PC-9 (cell line): ENCODE data around the gene AADACL4. TPM values are rescaled to one million over a fixed set of nuclear protein-coding genes. Genes with fewer than 3 reads are reported as not detected.

ENCODE experiments used
- BruUV-seq: library from RNA; stranded (reverse); fragments of 400-500 nt; replicated peaks from 2 replicates; lab custom pipeline; 2021; lab: Mats Ljungman, UMichigan
- CTCF ChIA-PET: fragments of 300-600 bp; sonication (Branson Sonifier 250); formaldehyde crosslinking; loops from one replicate; lab custom pipeline; 2022; ENCODE audit warnings: antibody characterized with exemption; lab: Charles Lee
- POLR2A ChIA-PET: fragments of 300-600 bp; sonication (Branson Sonifier 250); formaldehyde crosslinking; loops from one replicate; lab custom pipeline; 2022; ENCODE audit warnings: antibody characterized with exemption; ENCODE audit not compliant: unreplicated experiment; lab: Charles Lee
- DNase-seq, 2 experiments: peaks; one replicate each; pipeline versions ENCODE4 v3.0.0 to v3.0.0-alpha.2; 2015 to 2022; ENCODE audit warnings: mixed read lengths in 1 of 2
- H2AFZ ChIP-seq: fragments of 200-600 bp; sonication (generic); 2 replicates; pipeline ENCODE4 v1.8.1; 2017; ENCODE audit warnings: antibody characterized with exemption
- H3F3A ChIP-seq: fragments of 200-600 bp; sonication (generic); 2 replicates; pipeline ENCODE4 v1.8.1; 2017; ENCODE audit warnings: antibody characterized with exemption, mild to moderate bottlenecking, low read depth; ENCODE audit not compliant: insufficient read depth
- H3K27ac ChIP-seq: fragments of 200-600 bp; sonication (generic); 2 replicates; pipeline ENCODE4 v1.6.1; 2016; ENCODE audit warnings: mixed run types
- H3K27me3 ChIP-seq: fragments of 200-600 bp; sonication (generic); 2 replicates; pipeline ENCODE4 v1.6.1; 2016; ENCODE audit warnings: low read depth, mixed run types; ENCODE audit not compliant: insufficient read depth
- H3K36me3 ChIP-seq: fragments of 200-600 bp; sonication (generic); 2 replicates; pipeline ENCODE4 v1.6.1; 2016; ENCODE audit warnings: low read depth, mixed run types
- H3K4me1 ChIP-seq: fragments of 200-600 bp; sonication (generic); replicated peaks from 2 replicates; pipeline ENCODE4 v1.6.1; 2016; ENCODE audit warnings: mixed run types; ENCODE audit not compliant: insufficient read depth
- H3K4me2 ChIP-seq: fragments of 200-600 bp; sonication (generic); 2 replicates; pipeline ENCODE4 v1.6.1; 2017; ENCODE audit warnings: mixed run types
- H3K4me3 ChIP-seq: fragments of 200-600 bp; sonication (generic); 2 replicates; pipeline ENCODE4 v1.6.1; 2016; ENCODE audit warnings: mixed run types
- H3K79me2 ChIP-seq: fragments of 200-600 bp; sonication (generic); 2 replicates; pipeline ENCODE4 v1.6.1; 2017; ENCODE audit warnings: low read depth, mixed run types
- H3K9me2 ChIP-seq: fragments of 200-600 bp; sonication (generic); 2 replicates; pipeline ENCODE4 v1.8.1; 2017; ENCODE audit warnings: mild to moderate bottlenecking; ENCODE audit not compliant: insufficient read depth
- H3K9me3 ChIP-seq: fragments of 200-600 bp; sonication (generic); 2 replicates; pipeline ENCODE4 v1.8.1; 2016; ENCODE audit warnings: low read depth; ENCODE audit not compliant: insufficient read depth
- H4K20me1 ChIP-seq: fragments of 200-600 bp; sonication (generic); 2 replicates; pipeline ENCODE4 v1.8.1; 2017; ENCODE audit not compliant: insufficient read depth
- CTCF ChIP-seq: fragments of 200-600 bp; sonication (generic); conservative IDR thresholded peaks from 2 replicates; pipeline ENCODE4 v1.6.1; 2017; ENCODE audit warnings: mixed run types, antibody characterized with exemption, mild to moderate bottlenecking, moderate library complexity
- EZH2 ChIP-seq: fragments of 200-600 bp; sonication (generic); IDR thresholded peaks from 2 replicates; pipeline ENCODE4 v1.8.0; 2017; ENCODE audit warnings: antibody characterized with exemption, low read depth
- intact Hi-C: fragments of 100-400 bp; cut with micrococcal nuclease; formaldehyde crosslinking; loops from one replicate; pipeline ENCODE4 v1.10.0; 2022; ENCODE audit not compliant: unreplicated experiment
- total RNA-seq: library from RNA; stranded (reverse); gene quantifications from 2 replicates; pipeline ENCODE4 v1.2.3, GENCODE V29; 2021

AADACL4 gene
- total RNA-seq, 1 experiment from 2014 or later: not detected

GRCh38 chr1:12709696-12710095 lies 65.8 kb downstream of the AADACL4 start:
- Histone ChIP-seq H3K9me2 (no peaks in the 10 kb centered on the region), H3K27me3 (no peaks in the 10 kb centered on the region), H3K4me3 (no peak overlapping the region), H4K20me1 (no peaks in the 10 kb centered on the region), H3K27ac (no peak overlapping the region), H3K4me2 (no peak overlapping the region), H3K79me2 (no peaks in the 10 kb centered on the region), H2AFZ (no peak overlapping the region), H3K9me3 (no peaks in the 10 kb centered on the region), H3F3A (no peaks in the 10 kb centered on the region), H3K4me1 (no peaks in the 10 kb centered on the region), H3K36me3 (no peaks in the 10 kb centered on the region)
- BruUV-seq: no TSS peak
- TF ChIP-seq CTCF (no peak), EZH2 (no peak)
- POLR2A ChIA-PET: no interaction called here
- CTCF ChIA-PET: no interaction called here
- DNase-seq: no peak
- intact Hi-C loops: no loop called here

GRCh38 chr1:12711536-12711935 lies 67.7 kb downstream of the AADACL4 start:
- H2AFZ ChIP-seq: no peak overlapping the region
- no peaks in the 10 kb centered on the region for H3K9me2 ChIP-seq
- no peaks in the 10 kb centered on the region for H3K36me3 ChIP-seq
- intact Hi-C loops: no loop called here
- H3K9me3 ChIP-seq: no peaks in the 10 kb centered on the region
- H3K4me3 ChIP-seq: no peak overlapping the region
- TF ChIP-seq EZH2 (no peak), CTCF (no peak)
- BruUV-seq: no TSS peak
- POLR2A ChIA-PET: no interaction called here
- no peak for DNase-seq
- H4K20me1 ChIP-seq: no peaks in the 10 kb centered on the region
- no peaks in the 10 kb centered on the region for H3K27me3 ChIP-seq
- H3K4me1 ChIP-seq: no peaks in the 10 kb centered on the region
- H3K27ac ChIP-seq: no peak overlapping the region
- CTCF ChIA-PET: no interaction called here
- H3F3A ChIP-seq: no peaks in the 10 kb centered on the region
- no peak overlapping the region for H3K4me2 ChIP-seq
- H3K79me2 ChIP-seq: no peaks in the 10 kb centered on the region

- H3F3A ChIP-seq: no peaks in the 10 kb centered on the region
- intact Hi-C loops: no loop called here
- H2AFZ ChIP-seq: no peak overlapping the region
- no peaks in the 10 kb centered on the region for H3K36me3 ChIP-seq
- no TSS peak for BruUV-seq
- H3K4me2 ChIP-seq: no peak overlapping the region
- H3K4me3 ChIP-seq: no peak overlapping the region
- H3K79me2 ChIP-seq: no peaks in the 10 kb centered on the region
- POLR2A ChIA-PET: no interaction called here
- no peak for TF ChIP-seq EZH2
- TF ChIP-seq CTCF: no peak
- H4K20me1 ChIP-seq: no peaks in the 10 kb centered on the region
- no peaks in the 10 kb centered on the region for H3K27me3 ChIP-seq
- H3K9me3 ChIP-seq: no peaks in the 10 kb centered on the region
- no peaks in the 10 kb centered on the region for H3K4me1 ChIP-seq
- no peaks in the 10 kb centered on the region for H3K9me2 ChIP-seq
- CTCF ChIA-PET: no interaction called here
- no peak overlapping the region for H3K27ac ChIP-seq
- DNase-seq: no peak
Observed at GRCh38 chr1:12712076-12712475, 68.2 kb downstream of the AADACL4 start.
